ENCODE data around the gene ATOSB. TPM values are rescaled to one million over a fixed set of nuclear protein-coding genes. Genes with fewer than 3 reads are reported as not detected.
A peak's percentile ranks its signal among the peaks of the same experiment; 100 is the strongest.

Gene ATOSB, protein sequence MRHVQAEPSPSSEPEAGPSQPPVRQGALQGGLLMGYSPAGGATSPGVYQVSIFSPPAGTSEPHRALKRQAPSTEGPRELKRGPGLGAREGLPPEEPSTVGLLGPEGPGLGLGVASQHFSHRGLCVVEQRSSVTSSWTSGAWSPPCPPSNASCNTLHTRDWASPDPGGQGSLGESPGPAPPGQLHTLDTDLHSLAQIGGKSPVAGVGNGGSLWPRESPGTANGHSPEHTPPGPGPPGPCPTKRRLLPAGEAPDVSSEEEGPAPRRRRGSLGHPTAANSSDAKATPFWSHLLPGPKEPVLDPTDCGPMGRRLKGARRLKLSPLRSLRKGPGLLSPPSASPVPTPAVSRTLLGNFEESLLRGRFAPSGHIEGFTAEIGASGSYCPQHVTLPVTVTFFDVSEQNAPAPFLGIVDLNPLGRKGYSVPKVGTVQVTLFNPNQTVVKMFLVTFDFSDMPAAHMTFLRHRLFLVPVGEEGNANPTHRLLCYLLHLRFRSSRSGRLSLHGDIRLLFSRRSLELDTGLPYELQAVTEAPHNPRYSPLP
- 1 to 10 TPM; 5.0 to 5.1 TPM for total RNA-seq
- polyA plus RNA-seq (2013, experiment 1 of 2) = 11.9 TPM
- 9.9 TPM for polyA plus RNA-seq (2013, experiment 2 of 2)
- total RNA-seq = 1.4 to 51.7 (median 12.4) reads per million in 172 experiments

DNA sequence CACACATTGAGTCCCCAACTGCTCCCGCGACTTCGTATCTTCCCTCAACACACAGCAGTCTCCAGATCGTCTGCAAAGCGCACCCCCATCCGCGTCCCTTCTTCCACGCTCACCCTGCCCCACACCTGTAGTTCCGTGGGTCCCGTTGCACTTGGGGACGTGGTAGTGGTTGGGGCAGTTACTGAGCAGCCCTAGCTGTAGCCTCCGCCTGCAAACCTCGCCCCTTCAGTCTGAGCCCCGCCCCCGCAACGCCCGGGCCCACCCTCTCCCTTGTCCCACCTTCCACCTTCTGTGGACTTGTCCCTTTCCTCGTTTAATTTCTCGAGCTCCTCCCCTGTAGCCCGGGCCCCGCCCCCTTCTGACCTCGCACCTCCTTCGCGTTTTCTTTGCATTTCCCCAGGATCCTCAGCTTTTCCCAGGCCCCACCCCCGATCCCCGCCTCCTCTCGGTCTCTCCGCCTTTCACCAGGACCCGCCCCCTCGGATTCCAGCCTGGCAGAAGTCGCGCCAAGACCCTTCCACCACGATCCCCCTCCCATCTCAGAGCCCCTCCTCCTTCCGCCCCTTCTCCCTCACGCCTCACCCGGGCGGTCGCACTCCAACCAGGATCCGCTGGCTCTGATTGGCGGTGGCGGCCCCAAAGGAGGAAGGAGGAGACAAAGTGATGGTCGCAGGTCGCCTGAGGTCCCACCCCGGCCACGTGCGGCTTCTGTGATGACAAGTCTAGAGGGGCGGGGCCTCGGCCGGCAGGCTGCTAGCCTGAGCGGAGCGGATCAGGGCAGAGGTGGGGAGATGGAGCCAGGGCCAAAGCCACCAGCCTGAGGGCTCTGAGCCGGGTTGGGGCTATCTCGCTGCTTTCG lies at the start of gene ATOSB:
TSS of gene ATOSB (minus strand) at position 183 of the 859 bp plus-strand sequence. CDS start 7,588 bp downstream, outside the sequence.
- peak; percentile 83 to 97 (median 90) for DNase-seq
- intact Hi-C loops (cut with DNase I, micrococcal nuclease) = loop anchor here (1.0 to 10.0 kb wide), 10 partner anchors 13 to 766 kb away; partner anchors contain the start of genes CREB3 (in 1 of the 2), ENHO (in 1 of the 2), FANCG (in 1 of the 2) and HINT2 (in 1 of the 2)
- POLR2A ChIA-PET = interaction anchor here (0.5 to 6.8 kb wide), 10 partner anchors 12 to 438 kb away, joined by 3 to 46 read pairs (median 4); partner anchors contain the start of genes FANCG, PIGO, STOML2 and UNC13B
- Histone ChIP-seq H3K27ac (ENCODE audit: low read depth in 1 of 2, low read length in 2 of 2) (peak within 1 kb of the TSS; percentile 81 to 83), H3K9me3 (ENCODE audit: control insufficient read depth in 1 of 2, insufficient read depth in 1 of 2, low read length in 2 of 2) (no peaks in the 10 kb centered on the region), H3K36me3 (ENCODE audit: insufficient read depth, low read length) (no peaks in the 10 kb centered on the region), H3K4me1 (ENCODE audit: insufficient read depth, low read length) (peaks cover 55% of the 10 kb centered on the region), H3K27me3 (ENCODE audit: control insufficient read depth in 1 of 2, insufficient read depth in 2 of 2, low read length in 2 of 2) (no peaks in the 10 kb centered on the region), H3K4me3 (ENCODE audit: low read length) (peak within 1 kb of the TSS; percentile 66)
- Mint-ChIP-seq H3K9me3 (no peaks in the 10 kb centered on the region), H3K27me3 (no peaks in the 10 kb centered on the region), H3K4me3 (peak within 1 kb of the TSS; percentile 94), H3K27ac (peak within 1 kb of the TSS; percentile 79), H3K4me1 (ENCODE audit: low read depth) (peaks cover 53% of the 10 kb centered on the region), H3K36me3 (ENCODE audit: low read depth) (peaks cover 6% of the 10 kb centered on the region)
- peak; percentile 52 for ATAC-seq (ENCODE audit: poor library complexity)
- CTCF ChIA-PET = interaction anchor here (1.4 to 5.3 kb wide), 7 partner anchors 12 to 438 kb away, joined by 6 to 28 read pairs (median 12); partner anchors contain the start of genes PIGO, STOML2 and UNC13B
- TF ChIP-seq, protein P1, sequence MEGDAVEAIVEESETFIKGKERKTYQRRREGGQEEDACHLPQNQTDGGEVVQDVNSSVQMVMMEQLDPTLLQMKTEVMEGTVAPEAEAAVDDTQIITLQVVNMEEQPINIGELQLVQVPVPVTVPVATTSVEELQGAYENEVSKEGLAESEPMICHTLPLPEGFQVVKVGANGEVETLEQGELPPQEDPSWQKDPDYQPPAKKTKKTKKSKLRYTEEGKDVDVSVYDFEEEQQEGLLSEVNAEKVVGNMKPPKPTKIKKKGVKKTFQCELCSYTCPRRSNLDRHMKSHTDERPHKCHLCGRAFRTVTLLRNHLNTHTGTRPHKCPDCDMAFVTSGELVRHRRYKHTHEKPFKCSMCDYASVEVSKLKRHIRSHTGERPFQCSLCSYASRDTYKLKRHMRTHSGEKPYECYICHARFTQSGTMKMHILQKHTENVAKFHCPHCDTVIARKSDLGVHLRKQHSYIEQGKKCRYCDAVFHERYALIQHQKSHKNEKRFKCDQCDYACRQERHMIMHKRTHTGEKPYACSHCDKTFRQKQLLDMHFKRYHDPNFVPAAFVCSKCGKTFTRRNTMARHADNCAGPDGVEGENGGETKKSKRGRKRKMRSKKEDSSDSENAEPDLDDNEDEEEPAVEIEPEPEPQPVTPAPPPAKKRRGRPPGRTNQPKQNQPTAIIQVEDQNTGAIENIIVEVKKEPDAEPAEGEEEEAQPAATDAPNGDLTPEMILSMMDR (IDR thresholded peaks at IDR 0.05) = no peak

DNA sequence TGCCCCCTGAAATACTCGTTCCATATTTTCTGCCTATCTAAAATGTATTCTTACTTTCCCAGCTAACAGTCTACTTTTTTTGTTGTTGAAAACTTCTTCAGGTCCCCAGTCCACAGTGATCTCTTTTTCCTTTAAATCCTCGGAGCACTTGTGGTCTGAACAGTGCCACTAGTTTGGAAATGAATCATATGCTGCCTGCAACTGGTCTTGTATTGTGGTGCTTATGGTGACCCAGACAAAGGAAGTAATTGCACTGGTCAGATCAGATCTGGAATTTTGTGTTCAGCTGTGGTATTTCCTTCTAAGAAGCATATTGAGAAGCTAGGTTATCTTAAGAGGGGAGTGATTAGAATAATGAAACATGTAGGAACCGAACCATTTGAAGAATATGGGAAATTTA lies 49.0 kb upstream of the ATOSB start:
- Mint-ChIP-seq H3K9me3 (no peaks in the 10 kb centered on the region), H3K4me3 (peak overlapping the region; percentile 17)

More for the DNA sequence above, 49.0 kb upstream of the ATOSB start:
- no peaks in the 10 kb centered on the region for H3K36me3 ChIP-seq (ENCODE audit: insufficient read depth, low read length)
- no peak overlapping the region for H3K4me3 ChIP-seq (ENCODE audit: low read length)
- peaks cover 0 to 3% of the 10 kb centered on the region in 2 experiments for H3K9me3 ChIP-seq (ENCODE audit: control insufficient read depth in 1 of 2, insufficient read depth in 1 of 2, low read length in 2 of 2)
- H3K4me1 Mint-ChIP-seq (ENCODE audit: low read depth) = peaks cover 26% of the 10 kb centered on the region
- ATAC-seq (ENCODE audit: poor library complexity) (no peak), DNase-seq (no peak)
- H3K36me3 Mint-ChIP-seq (ENCODE audit: low read depth) = no peaks in the 10 kb centered on the region
- no peak overlapping the region for H3K27ac ChIP-seq (ENCODE audit: low read depth in 1 of 2, low read length in 2 of 2)
- TF ChIP-seq, protein P1 (IDR thresholded peaks at IDR 0.05) = no peak
- POLR2A ChIA-PET = no interaction called here
- H3K27me3 Mint-ChIP-seq = no peaks in the 10 kb centered on the region
- intact Hi-C loops (cut with DNase I, micrococcal nuclease) = loop anchor here in 1 of 2 experiments (5.0 kb wide), 1 partner anchor 177 kb away; the partner anchor contains the start of gene DNAJB5
- CTCF ChIA-PET = no interaction called here
- H3K4me1 ChIP-seq (ENCODE audit: insufficient read depth, low read length) = peaks cover 18% of the 10 kb centered on the region
- H3K27ac Mint-ChIP-seq = no peak overlapping the region
- H3K27me3 ChIP-seq (ENCODE audit: control insufficient read depth in 1 of 2, insufficient read depth in 2 of 2, low read length in 2 of 2) = no peaks in the 10 kb centered on the region

Data from CD4-positive, alpha-beta T cell (primary cell).